Omental fat pad (tissue), 4 donors: Measurements from ENCODE around the gene RDM1. TPM values are rescaled to one million over a fixed set of nuclear protein-coding genes. Genes with fewer than 3 reads are reported as not detected.
A peak's percentile ranks its signal among the peaks of the same experiment; 100 is the strongest.

Source experiments
- ATAC-seq: fragments of 150-250 bp; one replicate; pipeline ENCODE4 v1.9.1; 2016; ENCODE audit warnings: mild to moderate bottlenecking, moderate library complexity; ENCODE audit not compliant: low FRiP score
- DNase-seq: peaks from one replicate; pipeline ENCODE4 v3.0.0-alpha.2; 2019; ENCODE audit warnings: low spot score
- total RNA-seq, 4 donors: library from RNA; depleted of rRNA; stranded (reverse); fragments of >200 nt; gene quantifications; one replicate each; pipeline ENCODE4 v1.1.0, GENCODE V29; 2016
- TF ChIP-seq, protein P1 (sequence below), 3 donors: fragments of 450-650 bp; IDR thresholded peaks; one replicate each; pipeline ENCODE4 v1.5.1; 2016 to 2017; ENCODE audit warnings: antibody characterized with exemption in 3 of 3, mild to moderate bottlenecking in 3 of 3, moderate library complexity in 2 of 3

Gene RDM1
- total RNA-seq, 4 donors from 2014 or later = not detected

DNA sequence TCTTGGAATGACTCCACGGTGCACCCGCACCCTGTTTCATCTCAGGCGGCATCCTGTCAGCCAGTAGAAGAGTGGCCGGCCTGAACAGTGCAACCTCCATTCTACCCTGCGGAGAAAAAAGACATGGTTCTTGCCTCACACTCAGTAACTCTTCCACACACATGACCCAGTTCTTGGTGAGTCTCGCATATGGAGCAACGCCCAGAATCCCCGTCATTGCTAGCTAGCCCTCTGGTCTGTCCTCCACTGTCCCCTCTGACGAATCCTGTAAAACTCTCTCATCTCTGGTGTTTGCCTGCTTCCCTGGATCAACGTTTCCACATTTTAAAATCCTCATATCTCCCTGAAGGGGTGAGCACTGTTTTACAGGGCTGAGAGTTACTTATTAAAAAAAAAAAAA, 4.2 kb upstream of the RDM1 start:
- ATAC-seq = no peak
- TF ChIP-seq, protein P1, sequence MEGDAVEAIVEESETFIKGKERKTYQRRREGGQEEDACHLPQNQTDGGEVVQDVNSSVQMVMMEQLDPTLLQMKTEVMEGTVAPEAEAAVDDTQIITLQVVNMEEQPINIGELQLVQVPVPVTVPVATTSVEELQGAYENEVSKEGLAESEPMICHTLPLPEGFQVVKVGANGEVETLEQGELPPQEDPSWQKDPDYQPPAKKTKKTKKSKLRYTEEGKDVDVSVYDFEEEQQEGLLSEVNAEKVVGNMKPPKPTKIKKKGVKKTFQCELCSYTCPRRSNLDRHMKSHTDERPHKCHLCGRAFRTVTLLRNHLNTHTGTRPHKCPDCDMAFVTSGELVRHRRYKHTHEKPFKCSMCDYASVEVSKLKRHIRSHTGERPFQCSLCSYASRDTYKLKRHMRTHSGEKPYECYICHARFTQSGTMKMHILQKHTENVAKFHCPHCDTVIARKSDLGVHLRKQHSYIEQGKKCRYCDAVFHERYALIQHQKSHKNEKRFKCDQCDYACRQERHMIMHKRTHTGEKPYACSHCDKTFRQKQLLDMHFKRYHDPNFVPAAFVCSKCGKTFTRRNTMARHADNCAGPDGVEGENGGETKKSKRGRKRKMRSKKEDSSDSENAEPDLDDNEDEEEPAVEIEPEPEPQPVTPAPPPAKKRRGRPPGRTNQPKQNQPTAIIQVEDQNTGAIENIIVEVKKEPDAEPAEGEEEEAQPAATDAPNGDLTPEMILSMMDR (IDR thresholded peaks at IDR 0.05) = no peak

GRCh38 chr17:35932586-35932985, 2.0 kb upstream of the RDM1 start:
- ATAC-seq (no peak), DNase-seq (no peak)
- TF ChIP-seq, protein P1 (IDR thresholded peaks at IDR 0.05) = no peak

More for the DNA sequence above, 4.2 kb upstream of the RDM1 start:
- no peak for DNase-seq

DNA sequence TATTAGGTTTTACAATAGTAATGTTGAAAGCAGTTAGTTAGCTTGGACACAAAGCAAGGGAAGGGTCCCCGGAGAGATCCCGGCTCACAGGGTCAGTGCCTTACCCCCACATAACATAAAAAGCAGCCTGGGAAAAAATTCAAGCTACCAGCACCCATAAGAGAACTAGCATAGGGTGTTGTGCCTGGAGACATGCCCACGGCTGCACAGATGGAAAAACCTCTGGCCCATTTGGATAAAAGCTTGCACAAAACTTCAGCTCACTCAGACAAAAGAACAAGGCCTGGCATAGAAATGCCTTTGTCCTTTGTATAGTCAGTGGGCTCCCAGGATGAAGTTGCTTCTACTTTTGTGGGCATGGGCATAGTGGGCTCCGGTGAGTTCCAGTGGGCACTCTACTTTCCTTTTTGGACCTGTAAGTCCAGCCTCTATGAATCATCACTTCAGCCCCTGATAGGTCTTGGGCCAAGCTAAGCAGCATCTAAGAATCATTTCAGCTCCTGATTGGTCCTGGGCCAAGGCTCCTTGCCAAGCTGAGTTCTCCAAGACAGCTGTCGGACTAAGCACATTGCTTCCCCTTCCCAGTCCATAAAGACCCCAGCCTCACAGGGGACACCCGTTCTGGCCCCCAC, 1.3 kb upstream of the RDM1 start:
- ATAC-seq (peak; percentile 60), DNase-seq (no peak)
- TF ChIP-seq, protein P1 (IDR thresholded peaks at IDR 0.05) = no peak

DNA sequence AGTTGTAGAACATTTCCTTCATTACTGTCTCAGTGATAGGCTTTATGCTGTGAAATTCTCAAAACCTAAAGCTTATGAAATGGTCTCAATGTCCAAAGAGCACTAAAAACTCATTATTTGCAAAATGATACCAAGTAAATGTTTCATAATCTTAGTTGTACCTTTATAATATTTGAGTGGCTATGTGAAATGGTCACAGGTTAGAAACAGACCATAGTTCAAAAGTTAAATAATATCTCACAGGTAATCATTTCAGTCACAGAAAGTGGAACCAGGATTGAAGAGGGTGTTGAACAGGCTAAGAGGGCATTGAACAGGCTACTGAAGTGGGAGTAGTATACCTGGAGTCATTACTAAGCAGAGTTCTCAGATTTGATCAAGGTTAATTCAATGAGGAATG, 2.9 kb downstream of the RDM1 start:
- ATAC-seq = no peak
- no peak for DNase-seq

GRCh38 chr17:35923609-35924114, 6.9 kb downstream of the RDM1 start:
- no peak for ATAC-seq
- DNase-seq = no peak
- TF ChIP-seq, protein P1 (IDR thresholded peaks at IDR 0.05) = no peak

More for the DNA sequence above, 2.9 kb downstream of the RDM1 start:
- TF ChIP-seq, protein P1 (IDR thresholded peaks at IDR 0.05) = no peak

DNA sequence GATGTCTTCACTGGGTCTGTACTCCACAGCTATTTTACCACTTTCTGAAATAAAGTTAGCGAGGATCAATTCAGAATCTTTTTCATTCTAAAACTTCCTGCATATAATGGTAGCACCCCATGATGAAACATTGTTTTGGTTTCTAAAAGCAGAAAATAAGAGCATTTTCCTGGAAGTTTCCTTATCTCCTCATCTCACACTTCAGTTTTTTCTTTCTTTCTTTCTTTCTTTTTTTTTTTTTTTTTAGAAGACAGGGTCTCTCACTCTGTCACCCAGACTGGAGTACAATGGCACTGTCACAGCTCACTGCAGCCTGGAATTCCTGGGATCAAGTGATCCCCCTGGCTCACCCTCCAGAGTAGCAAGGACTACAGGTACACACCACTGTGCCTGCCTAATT, 10.3 kb downstream of the RDM1 start:
- TF ChIP-seq, protein P1 (IDR thresholded peaks at IDR 0.05) = no peak
- DNase-seq = no peak
- ATAC-seq = no peak

- TF ChIP-seq, protein P1 (IDR thresholded peaks at IDR 0.05) = no peak
- ATAC-seq (no peak), DNase-seq (no peak)
Observed at GRCh38 chr17:35918665-35919064, 11.9 kb downstream of the RDM1 start.
